DLD1 (cell line): ENCODE data around the gene MAPKAP1.

Experiments
- in situ Hi-C: cut with HindIII; loops from 2 replicates; pipeline ENCODE4 v1.10.0; 2017; ENCODE audit warnings: low sequenced_read_pairs

MAPKAP1 gene

GRCh38 chr9:125679597-125680189 is 27.3 kb downstream of the MAPKAP1 start:
- in situ Hi-C loops: no loop called here

GRCh38 chr9:125674981-125675973 is 31.7 kb downstream of the MAPKAP1 start:
- in situ Hi-C loops: no loop called here

GRCh38 chr9:125672876-125673275 is 34.1 kb downstream of the MAPKAP1 start:
- in situ Hi-C loops: no loop called here

GRCh38 chr9:125663127-125663526 is 43.9 kb downstream of the MAPKAP1 start:
- in situ Hi-C loops: no loop called here

GRCh38 chr9:125660557-125660956 is 46.5 kb downstream of the MAPKAP1 start:
- in situ Hi-C loops: no loop called here

GRCh38 chr9:125659954-125660353 is 47.1 kb downstream of the MAPKAP1 start:
- in situ Hi-C loops: no loop called here

- in situ Hi-C loops: no loop called here
Measured at GRCh38 chr9:125659201-125659840, 47.7 kb downstream of the MAPKAP1 start.

- in situ Hi-C loops: no loop called here
Measured at GRCh38 chr9:125656560-125656959, 50.4 kb downstream of the MAPKAP1 start.

- in situ Hi-C loops: no loop called here
Measured at GRCh38 chr9:125655691-125656410, 51.2 kb downstream of the MAPKAP1 start.

- in situ Hi-C loops: no loop called here
Measured at GRCh38 chr9:125655066-125655633, 51.9 kb downstream of the MAPKAP1 start.

GRCh38 chr9:125654121-125654520 is 52.9 kb downstream of the MAPKAP1 start:
- in situ Hi-C loops: no loop called here

GRCh38 chr9:125653325-125653724 is 53.7 kb downstream of the MAPKAP1 start:
- in situ Hi-C loops: no loop called here

- in situ Hi-C loops: no loop called here
Measured at GRCh38 chr9:125652759-125653158, 54.2 kb downstream of the MAPKAP1 start.

GRCh38 chr9:125652233-125652594 is 54.8 kb downstream of the MAPKAP1 start:
- in situ Hi-C loops: no loop called here

- in situ Hi-C loops: no loop called here
Measured at GRCh38 chr9:125651576-125652232, 55.3 kb downstream of the MAPKAP1 start.

- in situ Hi-C loops: no loop called here
Measured at GRCh38 chr9:125650271-125650737, 56.7 kb downstream of the MAPKAP1 start.

- in situ Hi-C loops: no loop called here
Measured at GRCh38 chr9:125649826-125650225, 57.2 kb downstream of the MAPKAP1 start.

- in situ Hi-C loops: no loop called here
Measured at GRCh38 chr9:125649315-125649714, 57.7 kb downstream of the MAPKAP1 start.

- in situ Hi-C loops: no loop called here
Measured at GRCh38 chr9:125648294-125648693, 58.7 kb downstream of the MAPKAP1 start.

- in situ Hi-C loops: no loop called here
Measured at GRCh38 chr9:125646621-125647100, 60.3 kb downstream of the MAPKAP1 start.
